HEK293 (cell line): ENCODE results near the gene SH2D2A.

Source experiments
- CTCF ChIA-PET: fragments of 350-600 bp; formaldehyde crosslinking; extraction: SDS; loops from one replicate; lab custom pipeline; 2021; ENCODE audit warnings: antibody characterized with exemption; lab: Yijun Ruan, JAX
- POLR2A ChIA-PET: fragments of 300-600 bp; formaldehyde crosslinking; extraction: SDS; loops from one replicate; lab custom pipeline; 2020; ENCODE audit warnings: antibody characterized with exemption, inconsistent platforms; lab: Yijun Ruan, JAX
- H3K27ac ChIP-seq: fragments of 200-500 bp; sonication (Bioruptor generic); 2 replicates; pipeline ENCODE4 v1.5.1; 2014; ENCODE audit warnings: low read depth, low read length, control low read depth, inconsistent platforms; ENCODE audit errors: extremely low read depth
- H3K36me3 ChIP-seq, 2 experiments: fragments of 200-500 bp in 1 of 2; sonication (Bioruptor generic) in 1 of 2; 1 replicate in 1 of 2; 2 replicates in 1 of 2; pipeline ENCODE4 v1.5.1; 2014 to 2017; ENCODE audit warnings: inconsistent platforms in 2 of 2, low read length in 2 of 2; ENCODE audit not compliant: control insufficient read depth in 2 of 2, insufficient read depth in 1 of 2
- H3K4me1 ChIP-seq: fragments of 200-500 bp; sonication (Bioruptor generic); 2 replicates; pipeline ENCODE4 v1.5.1; 2014; ENCODE audit warnings: mild to moderate bottlenecking, low read length, inconsistent platforms; ENCODE audit not compliant: control insufficient read depth, insufficient read depth
- H3K4me3 ChIP-seq: 2 replicates; pipeline ENCODE4 v1.5.1; 2011; ENCODE audit warnings: low read depth, mild to moderate bottlenecking, control low read depth, low read length, moderate library complexity
- H3K9me3 ChIP-seq: fragments of 200-500 bp; sonication (Bioruptor generic); 2 replicates; pipeline ENCODE4 v1.5.1; 2014; ENCODE audit warnings: low read depth, low read length, inconsistent platforms; ENCODE audit not compliant: control insufficient read depth, insufficient read depth
- EGR2 ChIP-seq: fragments of 450-650 bp; formaldehyde crosslinking; IDR thresholded peaks from 2 replicates; pipeline ENCODE4 v1.5.1; 2016; ENCODE audit warnings: low read depth, missing biosample characterization, missing genetic modification characterization
- IKZF3 ChIP-seq: fragments of 450-650 bp; IDR thresholded peaks from 2 replicates; pipeline ENCODE4 v1.5.0; 2018; ENCODE audit warnings: missing biosample characterization, mild to moderate bottlenecking, missing genetic modification characterization, moderate library complexity
- MZF1 ChIP-seq: fragments of 450-650 bp; formaldehyde crosslinking; IDR thresholded peaks from 2 replicates; pipeline ENCODE4 v1.5.1; 2017; ENCODE audit warnings: missing biosample characterization, missing genetic modification characterization, borderline replicate concordance
- SP7 ChIP-seq: fragments of 450-650 bp; formaldehyde crosslinking; IDR thresholded peaks from 2 replicates; pipeline ENCODE4 v1.5.1; 2016; ENCODE audit warnings: missing biosample characterization, missing genetic modification characterization
- WT1 ChIP-seq: fragments of 450-650 bp; formaldehyde crosslinking; IDR thresholded peaks from 2 replicates; pipeline ENCODE4 v1.5.1; 2016; ENCODE audit warnings: missing biosample characterization, missing genetic modification characterization
- ZBTB17 ChIP-seq: fragments of 450-650 bp; formaldehyde crosslinking; IDR thresholded peaks from 2 replicates; pipeline ENCODE4 v1.5.1; 2016; ENCODE audit warnings: missing biosample characterization, missing genetic modification characterization
- ZBTB7A ChIP-seq: fragments of 450-650 bp; formaldehyde crosslinking; IDR thresholded peaks from 2 replicates; pipeline ENCODE4 v1.5.1; 2016; ENCODE audit warnings: low read depth, missing biosample characterization, missing genetic modification characterization
- ZFHX2 ChIP-seq: fragments of 450-650 bp; formaldehyde crosslinking; conservative IDR thresholded peaks from 2 replicates; pipeline ENCODE4 v1.5.1; 2016; ENCODE audit warnings: missing biosample characterization, missing genetic modification characterization
- ZNF121 ChIP-seq: fragments of 450-650 bp; formaldehyde crosslinking; IDR thresholded peaks from 2 replicates; pipeline ENCODE4 v1.5.1; 2016; ENCODE audit warnings: missing biosample characterization, missing genetic modification characterization
- ZNF132 ChIP-seq: fragments of 450-650 bp; formaldehyde crosslinking; IDR thresholded peaks from 2 replicates; pipeline ENCODE4 v1.5.1; 2017; ENCODE audit warnings: missing biosample characterization, missing genetic modification characterization, borderline replicate concordance
- ZNF133 ChIP-seq: fragments of 450-650 bp; formaldehyde crosslinking; IDR thresholded peaks from 2 replicates; pipeline ENCODE4 v1.5.1; 2016; ENCODE audit warnings: missing biosample characterization, missing genetic modification characterization
- ZNF140 ChIP-seq: fragments of 450-650 bp; formaldehyde crosslinking; IDR thresholded peaks from 2 replicates; pipeline ENCODE4 v1.5.1; 2016; ENCODE audit warnings: missing biosample characterization, missing genetic modification characterization
- ZNF155 ChIP-seq: fragments of 450-650 bp; formaldehyde crosslinking; IDR thresholded peaks from 2 replicates; pipeline ENCODE4 v1.5.1; 2016; ENCODE audit warnings: missing biosample characterization, missing genetic modification characterization
- ZNF211 ChIP-seq: fragments of 450-650 bp; formaldehyde crosslinking; IDR thresholded peaks from 2 replicates; pipeline ENCODE4 v1.5.1; 2016; ENCODE audit warnings: low read depth, missing biosample characterization, missing genetic modification characterization
- ZNF335 ChIP-seq: fragments of 450-650 bp; formaldehyde crosslinking; conservative IDR thresholded peaks from 2 replicates; pipeline ENCODE4 v1.5.1; 2016; ENCODE audit warnings: missing biosample characterization, missing genetic modification characterization
- ZNF416 ChIP-seq: fragments of 450-650 bp; formaldehyde crosslinking; IDR thresholded peaks from 2 replicates; pipeline ENCODE4 v1.5.1; 2016; ENCODE audit warnings: missing biosample characterization, missing genetic modification characterization
- ZNF433 ChIP-seq: fragments of 450-650 bp; formaldehyde crosslinking; IDR thresholded peaks from 2 replicates; pipeline ENCODE4 v1.5.1; 2016; ENCODE audit warnings: missing biosample characterization, missing genetic modification characterization, low read depth
- ZNF510 ChIP-seq: fragments of 450-650 bp; formaldehyde crosslinking; IDR thresholded peaks from 2 replicates; pipeline ENCODE4 v1.5.1; 2018; ENCODE audit warnings: mild to moderate bottlenecking, missing genetic modification characterization, missing biosample characterization; ENCODE audit not compliant: insufficient replicate concordance
- ZNF561 ChIP-seq: fragments of 450-650 bp; IDR thresholded peaks from 2 replicates; pipeline ENCODE4 v1.5.1; 2018; ENCODE audit warnings: missing biosample characterization, missing genetic modification characterization, borderline replicate concordance
- ZNF585B ChIP-seq: fragments of 450-650 bp; formaldehyde crosslinking; IDR thresholded peaks from 2 replicates; pipeline ENCODE4 v1.5.1; 2016; ENCODE audit warnings: missing biosample characterization, missing genetic modification characterization
- ZNF623 ChIP-seq: fragments of 450-650 bp; formaldehyde crosslinking; IDR thresholded peaks from 2 replicates; pipeline ENCODE4 v1.5.1; 2016; ENCODE audit warnings: missing biosample characterization, missing genetic modification characterization
- ZNF747 ChIP-seq: fragments of 450-650 bp; formaldehyde crosslinking; IDR thresholded peaks from 2 replicates; pipeline ENCODE4 v1.5.1; 2016; ENCODE audit warnings: missing biosample characterization, missing genetic modification characterization
- ZNF76 ChIP-seq: fragments of 450-650 bp; formaldehyde crosslinking; IDR thresholded peaks from 2 replicates; pipeline ENCODE4; 2016; ENCODE audit warnings: low read depth, missing biosample characterization, missing genetic modification characterization, borderline replicate concordance
- TF ChIP-seq, protein P1 (sequence below): fragments of 450-650 bp; formaldehyde crosslinking; IDR thresholded peaks from 2 replicates; pipeline ENCODE4 v1.5.1; 2016; ENCODE audit warnings: missing biosample characterization, missing genetic modification characterization
- TF ChIP-seq, protein P2 (sequence below): fragments of 450-650 bp; formaldehyde crosslinking; IDR thresholded peaks from 2 replicates; pipeline ENCODE4 v1.5.1; 2016; ENCODE audit warnings: missing biosample characterization, missing genetic modification characterization

Gene SH2D2A

DNA sequence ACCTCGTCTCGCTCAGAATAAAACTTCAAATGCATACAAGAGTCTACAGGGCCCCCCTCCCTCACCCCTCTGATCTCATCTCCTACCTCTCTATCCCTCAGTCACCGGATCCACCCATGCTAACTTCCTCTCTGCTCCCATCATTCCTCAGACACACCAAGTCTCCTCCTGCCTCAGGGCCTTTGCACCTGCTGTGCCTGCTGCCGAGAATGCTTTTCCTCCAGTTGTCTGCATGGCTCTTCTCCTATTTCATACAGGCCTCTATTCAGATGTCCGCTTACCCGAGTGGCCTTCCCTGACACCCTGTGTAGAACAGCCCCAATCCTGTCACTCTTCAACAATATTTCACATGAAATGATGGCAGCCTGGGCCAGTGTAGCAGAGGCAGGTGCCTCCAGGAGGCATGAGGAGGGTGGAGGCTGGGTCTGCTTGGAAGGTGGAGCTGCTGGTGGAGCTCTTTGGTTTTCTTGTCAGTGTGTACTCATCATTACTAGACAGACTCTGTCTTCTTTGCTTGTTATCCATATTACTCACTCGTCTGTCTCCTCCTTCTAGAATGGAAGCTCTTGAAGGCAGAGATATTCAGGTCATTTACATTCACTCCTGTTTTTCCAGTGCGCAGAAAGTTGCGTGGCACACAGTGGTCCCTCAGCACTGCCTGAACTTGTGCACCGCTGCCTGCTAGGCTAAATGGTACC is 4.2 kb downstream of the SH2D2A start:
- H3K9me3 ChIP-seq, result no peaks in the 10 kb centered on the region
- no peaks in the 10 kb centered on the region for H3K4me1 ChIP-seq
- no peak overlapping the region for H3K4me3 ChIP-seq
- no peaks in the 10 kb centered on the region for H3K36me3 ChIP-seq
- TF ChIP-seq ZBTB7A (tag by site-specific recombination) (no peak), MZF1 (no peak), ZNF155 (tag by site-specific recombination) (no peak), ZNF623 (peak; percentile 99)
- TF ChIP-seq, protein P1, sequence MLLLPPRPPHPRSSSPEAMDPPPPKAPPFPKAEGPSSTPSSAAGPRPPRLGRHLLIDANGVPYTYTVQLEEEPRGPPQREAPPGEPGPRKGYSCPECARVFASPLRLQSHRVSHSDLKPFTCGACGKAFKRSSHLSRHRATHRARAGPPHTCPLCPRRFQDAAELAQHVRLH (tag by site-specific recombination), result peak; percentile 33; the same call in 1 of the 2 replicates
- ChIA-PET CTCF (interaction anchor here (0.5 to 1.8 kb wide), 5 partner anchors 12 to 273 kb away, joined by 3 to 4 read pairs (median 3); no protein-coding TSS in a partner anchor), POLR2A (no interaction called here)
- H3K27ac ChIP-seq, result peak overlapping the region; percentile 8; the same call in 1 of the 2 replicates

DNA sequence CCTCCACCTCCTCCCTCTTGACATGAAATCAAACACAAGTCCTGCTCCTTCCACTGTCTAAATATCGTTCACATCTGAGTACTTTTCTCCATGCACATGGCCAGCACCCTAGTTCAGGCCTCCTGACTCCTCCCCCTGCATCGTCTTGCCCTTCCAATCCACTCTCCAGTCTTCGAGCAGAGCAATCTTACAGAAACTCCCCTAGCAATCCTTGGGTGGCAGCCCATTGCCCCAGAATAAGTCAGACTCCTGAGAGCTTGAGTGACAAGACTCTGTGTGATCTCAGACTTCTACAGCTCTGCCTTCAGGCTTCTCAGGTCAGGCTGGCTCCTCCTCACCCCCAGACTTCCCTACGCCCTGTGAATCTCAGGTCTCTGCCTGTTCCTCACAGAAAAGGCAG is 5.5 kb downstream of the SH2D2A start:
- no peak overlapping the region for H3K4me3 ChIP-seq
- TF ChIP-seq ZBTB17 (tag by site-specific recombination) (peak; percentile 77; the same call in 1 of the 2 replicates), ZNF155 (tag by site-specific recombination) (no peak)
- H3K27ac ChIP-seq, result no peak overlapping the region
- H3K4me1 ChIP-seq, result no peaks in the 10 kb centered on the region
- CTCF ChIA-PET, result interaction anchor here (0.6 to 1.8 kb wide), 3 partner anchors 9 to 27 kb away, joined by 3 to 4 read pairs (median 3); no protein-coding TSS in a partner anchor
- no peaks in the 10 kb centered on the region for H3K9me3 ChIP-seq
- POLR2A ChIA-PET, result no interaction called here
- peaks cover 0 to 7% of the 10 kb centered on the region in 2 experiments; a peak in 1 of 3 replicates for H3K36me3 ChIP-seq

DNA sequence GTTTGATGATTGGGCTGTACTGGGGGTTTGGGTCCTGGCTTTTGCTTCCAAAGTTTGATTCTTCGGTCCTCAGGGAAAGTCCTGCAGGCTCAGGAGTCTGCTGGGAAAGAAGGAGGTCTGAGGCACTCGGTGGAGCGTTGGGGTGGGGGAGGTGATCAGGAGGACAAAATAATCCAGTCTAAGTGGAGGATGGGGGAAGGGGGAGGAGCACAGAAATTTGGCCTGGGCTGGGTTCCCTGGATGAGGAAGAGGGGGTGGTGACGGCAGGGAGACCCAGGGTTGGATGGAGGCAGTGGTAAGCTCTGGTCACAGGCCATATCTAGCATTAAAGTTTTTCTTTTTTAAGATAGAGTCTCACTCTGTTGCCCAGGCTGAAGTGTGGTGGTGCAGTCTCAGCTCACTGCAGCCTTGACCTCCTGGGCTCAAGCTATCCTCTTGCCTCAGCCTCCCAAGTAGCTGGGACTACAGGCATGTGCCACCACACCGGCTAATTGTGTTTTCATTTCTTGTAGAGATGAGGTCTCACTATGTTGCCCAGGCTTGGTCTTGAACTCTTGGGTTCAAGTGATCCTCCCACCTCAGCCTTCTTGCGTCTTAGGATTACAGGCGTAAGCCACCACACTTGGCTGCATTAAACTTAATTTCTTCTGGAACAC is 6.8 kb downstream of the SH2D2A start:
- ChIA-PET CTCF (interaction anchor here (0.9 kb wide), 1 partner anchor 110 kb away, joined by 3 read pairs; no protein-coding TSS in a partner anchor), POLR2A (no interaction called here)
- TF ChIP-seq ZNF510 (tag by site-specific recombination) (no peak), ZNF585B (tag by site-specific recombination) (peak; percentile 80), ZNF211 (tag by site-specific recombination) (no peak), ZNF121 (tag by site-specific recombination) (peak; percentile 77), ZNF335 (tag by site-specific recombination) (no peak), ZNF132 (tag by site-specific recombination) (no peak)
- TF ChIP-seq, protein P2, sequence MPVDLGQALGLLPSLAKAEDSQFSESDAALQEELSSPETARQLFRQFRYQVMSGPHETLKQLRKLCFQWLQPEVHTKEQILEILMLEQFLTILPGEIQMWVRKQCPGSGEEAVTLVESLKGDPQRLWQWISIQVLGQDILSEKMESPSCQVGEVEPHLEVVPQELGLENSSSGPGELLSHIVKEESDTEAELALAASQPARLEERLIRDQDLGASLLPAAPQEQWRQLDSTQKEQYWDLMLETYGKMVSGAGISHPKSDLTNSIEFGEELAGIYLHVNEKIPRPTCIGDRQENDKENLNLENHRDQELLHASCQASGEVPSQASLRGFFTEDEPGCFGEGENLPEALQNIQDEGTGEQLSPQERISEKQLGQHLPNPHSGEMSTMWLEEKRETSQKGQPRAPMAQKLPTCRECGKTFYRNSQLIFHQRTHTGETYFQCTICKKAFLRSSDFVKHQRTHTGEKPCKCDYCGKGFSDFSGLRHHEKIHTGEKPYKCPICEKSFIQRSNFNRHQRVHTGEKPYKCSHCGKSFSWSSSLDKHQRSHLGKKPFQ (tag by site-specific recombination), result no peak
- H3K9me3 ChIP-seq, result no peaks in the 10 kb centered on the region
- H3K36me3 ChIP-seq, result peaks cover 0 to 7% of the 10 kb centered on the region in 2 experiments; a peak in 1 of 3 replicates
- H3K4me1 ChIP-seq, result no peaks in the 10 kb centered on the region
- no peak overlapping the region for H3K27ac ChIP-seq
- H3K4me3 ChIP-seq, result no peak overlapping the region

DNA sequence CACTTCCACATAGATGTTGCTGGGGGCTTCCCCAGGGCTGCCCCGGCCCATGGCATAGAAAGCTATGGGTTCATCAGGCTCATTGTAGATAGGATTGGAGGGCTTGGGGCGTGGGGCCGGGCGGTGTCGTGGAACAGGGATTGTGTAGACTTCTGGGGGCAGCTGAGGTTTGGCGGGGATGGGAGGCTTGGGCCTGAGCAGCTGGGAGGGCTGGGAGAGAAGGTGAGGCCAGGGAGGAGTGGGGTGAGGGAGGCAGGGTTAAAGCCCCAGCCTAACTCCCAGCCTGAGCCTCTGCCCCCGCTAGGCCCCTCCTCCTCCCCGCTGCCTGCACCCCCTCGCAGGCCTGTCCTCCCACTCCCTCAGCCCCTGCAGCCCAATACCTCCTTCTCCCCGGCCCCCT is 7.4 kb downstream of the SH2D2A start:
- Histone ChIP-seq H3K27ac (no peak overlapping the region), H3K36me3 (peaks cover 0 to 7% of the 10 kb centered on the region in 2 experiments; a peak in 1 of 3 replicates), H3K4me1 (no peaks in the 10 kb centered on the region), H3K9me3 (no peaks in the 10 kb centered on the region), H3K4me3 (no peak overlapping the region)
- CTCF ChIA-PET, result interaction anchor here (0.9 kb wide), 1 partner anchor 111 kb away, joined by 3 read pairs; no protein-coding TSS in a partner anchor
- POLR2A ChIA-PET, result no interaction called here
- no peak for TF ChIP-seq ZNF140 (tag by site-specific recombination)
- no peak for TF ChIP-seq IKZF3 (tag by site-specific recombination)
- TF ChIP-seq ZNF747, result no peak
- no peak for TF ChIP-seq WT1
- TF ChIP-seq MZF1, result no peak
- peak; percentile 28; the same call in 1 of the 2 replicates for TF ChIP-seq EGR2 (tag by site-specific recombination)
- TF ChIP-seq ZNF433 (tag by site-specific recombination), result no peak
- TF ChIP-seq ZNF133 (tag by site-specific recombination), result no peak
- no peak for TF ChIP-seq ZNF561 (tag by site-specific recombination)
- no peak for TF ChIP-seq ZNF416 (tag by site-specific recombination)
- TF ChIP-seq ZNF76, result no peak
- peak; percentile 49 for TF ChIP-seq ZFHX2
- no peak for TF ChIP-seq SP7
